HG03039 (cell line): ENCODE data around the gene MISP.

Experiments
- ATAC-seq: cut with Tn5 transposase; IDR thresholded peaks from one replicate; pipeline ENCODE4 v1.9.1; 2021; ENCODE audit warnings: mild to moderate bottlenecking, moderate library complexity; ENCODE audit not compliant: unreplicated experiment

The MISP gene

GRCh38 chr19:795691-796581 is 45.0 kb downstream of the MISP start:
- ATAC-seq, result no peak

- ATAC-seq, result peak; percentile 70
These were observed 46.0 kb downstream of the MISP start, which contains the start of gene PTBP1 for GRCh38 chr19:796692-797527. Gene PTBP1, plus strand, starts transcription at chr19:797452. Its CDS starts 46 bp downstream, at chr19:797498.

GRCh38 chr19:797528-798414 is 46.9 kb downstream of the MISP start:
- peak; percentile 37 for ATAC-seq

- ATAC-seq, result no peak
These were observed 47.6 kb downstream of the MISP start for GRCh38 chr19:798415-799075.

- no peak for ATAC-seq
These were observed 48.4 kb downstream of the MISP start for GRCh38 chr19:799076-799881.

- ATAC-seq, result no peak
These were observed 49.6 kb downstream of the MISP start for GRCh38 chr19:800360-801029.

- ATAC-seq, result no peak
These were observed 50.3 kb downstream of the MISP start for GRCh38 chr19:801030-801860.

- ATAC-seq, result no peak
These were observed 51.1 kb downstream of the MISP start for GRCh38 chr19:801861-802497.

- ATAC-seq, result no peak
These were observed 51.7 kb downstream of the MISP start for GRCh38 chr19:802498-803098.

- no peak for ATAC-seq
These were observed 52.2 kb downstream of the MISP start for GRCh38 chr19:803099-803561.

GRCh38 chr19:803686-804418 is 52.9 kb downstream of the MISP start:
- ATAC-seq, result no peak

- ATAC-seq, result no peak
These were observed 53.7 kb downstream of the MISP start for GRCh38 chr19:804419-805165.

- no peak for ATAC-seq
These were observed 54.2 kb downstream of the MISP start for GRCh38 chr19:805166-805551.

- ATAC-seq, result no peak
These were observed 55.0 kb downstream of the MISP start for GRCh38 chr19:805600-806550.
